ENCODE results near the gene BANK1. TPM values are rescaled to one million over a fixed set of nuclear protein-coding genes. Genes with fewer than 3 reads are reported as not detected.

The BANK1 gene
- total and polyA plus RNA-seq, 2 donors (not counting 1 experiment from before 2014, with no cell fraction given): 353 to 354 TPM

DNA sequence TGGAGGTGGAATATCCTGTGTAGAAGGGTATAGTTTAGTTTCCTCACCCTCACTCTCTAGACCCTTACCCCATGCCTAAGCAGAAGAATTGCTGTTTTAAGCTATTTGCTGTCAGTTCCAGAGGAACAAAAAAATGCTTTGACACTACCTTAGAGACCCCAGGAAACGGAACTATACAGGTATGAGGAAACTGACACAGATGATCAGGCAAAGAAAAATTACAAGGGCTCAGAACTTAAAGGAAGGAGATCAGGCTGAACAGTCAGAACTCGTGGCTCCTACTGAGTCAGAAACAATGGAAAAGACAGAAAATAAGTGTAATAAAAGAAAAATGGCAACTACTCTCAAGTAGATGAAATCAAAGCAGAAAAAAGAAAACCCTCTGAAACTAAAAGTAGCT is 65.6 kb downstream of the BANK1 start:
- Mint-ChIP-seq H3K4me3 (peak overlapping the region; percentile 54), H3K27me3 (no peaks in the 10 kb centered on the region), H3K27ac (peak overlapping the region; percentile 83), H3K4me1 (peaks cover 82% of the 10 kb centered on the region), H3K9me3 (ENCODE audit: insufficient read depth) (no peaks in the 10 kb centered on the region)
- Histone ChIP-seq H4K20me1 (ENCODE audit: control insufficient read depth, insufficient read depth, low read length, poor library complexity, severe bottlenecking) (no peaks in the 10 kb centered on the region), H3K27me3 (replicated peaks in 1 of 4; ENCODE audit: control extremely low read depth in 1 of 4, control insufficient read depth in 3 of 4, insufficient read depth in 4 of 4, low read length in 3 of 4) (no peaks in the 10 kb centered on the region), H3K9ac (ENCODE audit: low read length) (peak overlapping the region; percentile 24), H3K9me3 (ENCODE audit: control extremely low read depth in 1 of 3, control insufficient read depth in 2 of 3, insufficient read depth in 1 of 3, low read length in 2 of 3) (peaks cover 0 to 7% (median 0%) of the 10 kb centered on the region in 3 donors), H3K4me3 (ENCODE audit: control extremely low read depth in 1 of 5, extremely low read depth in 1 of 5, insufficient read depth in 1 of 5, low read depth in 2 of 5, low read length in 4 of 5) (peak overlapping the region in 1 of 5 experiments; percentile 17), H3K4me2 (replicated peaks; ENCODE audit: low read depth, low read length, poor library complexity, severe bottlenecking) (peak overlapping the region; percentile 55), H2AFZ (ENCODE audit: insufficient read depth, low read depth, low read length, poor library complexity, severe bottlenecking) (no peak overlapping the region), H3K4me1 (ENCODE audit: control insufficient read depth in 2 of 2, insufficient read depth in 2 of 2, low read length in 2 of 2) (peaks cover 76 to 91% of the 10 kb centered on the region in 2 donors), H3K27ac (ENCODE audit: low read length in 2 of 2) (peak overlapping the region; percentile 64 to 84), H3K79me2 (ENCODE audit: control insufficient read depth, insufficient read depth, low read length) (peaks cover 96% of the 10 kb centered on the region), H3K36me3 (replicated peaks in 1 of 2; ENCODE audit: control extremely low read depth in 1 of 2, control insufficient read depth in 1 of 2, extremely low read depth in 1 of 2, insufficient read depth in 2 of 2, low read length in 1 of 2) (peaks cover 8 to 79% of the 10 kb centered on the region in 2 experiments)
- TF ChIP-seq EZH2 (IDR thresholded peaks at IDR 0.05; ENCODE audit: borderline replicate concordance, insufficient read depth, low read depth, low read length, poor library complexity, severe bottlenecking): no peak
- TF ChIP-seq, protein P1, sequence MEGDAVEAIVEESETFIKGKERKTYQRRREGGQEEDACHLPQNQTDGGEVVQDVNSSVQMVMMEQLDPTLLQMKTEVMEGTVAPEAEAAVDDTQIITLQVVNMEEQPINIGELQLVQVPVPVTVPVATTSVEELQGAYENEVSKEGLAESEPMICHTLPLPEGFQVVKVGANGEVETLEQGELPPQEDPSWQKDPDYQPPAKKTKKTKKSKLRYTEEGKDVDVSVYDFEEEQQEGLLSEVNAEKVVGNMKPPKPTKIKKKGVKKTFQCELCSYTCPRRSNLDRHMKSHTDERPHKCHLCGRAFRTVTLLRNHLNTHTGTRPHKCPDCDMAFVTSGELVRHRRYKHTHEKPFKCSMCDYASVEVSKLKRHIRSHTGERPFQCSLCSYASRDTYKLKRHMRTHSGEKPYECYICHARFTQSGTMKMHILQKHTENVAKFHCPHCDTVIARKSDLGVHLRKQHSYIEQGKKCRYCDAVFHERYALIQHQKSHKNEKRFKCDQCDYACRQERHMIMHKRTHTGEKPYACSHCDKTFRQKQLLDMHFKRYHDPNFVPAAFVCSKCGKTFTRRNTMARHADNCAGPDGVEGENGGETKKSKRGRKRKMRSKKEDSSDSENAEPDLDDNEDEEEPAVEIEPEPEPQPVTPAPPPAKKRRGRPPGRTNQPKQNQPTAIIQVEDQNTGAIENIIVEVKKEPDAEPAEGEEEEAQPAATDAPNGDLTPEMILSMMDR (IDR thresholded peaks at IDR 0.05): no peak
- DNase-seq: peak; percentile 39
- 0% methylated on average over 1 of the region's 2 CpGs for WGBS (ENCODE audit: insufficient coverage)
- POLR2A ChIA-PET: interaction anchor here (1.6 kb wide), 1 partner anchor 40 kb away, joined by 3 read pairs; no protein-coding TSS in a partner anchor
- CTCF ChIA-PET: interaction anchor here (1.2 kb wide), 2 partner anchors 8 to 49 kb away, joined by 3 read pairs; no protein-coding TSS in a partner anchor
- intact Hi-C loops (cut with micrococcal nuclease): no loop called here
- ATAC-seq (ENCODE audit: low read depth): peak; percentile 36

DNA sequence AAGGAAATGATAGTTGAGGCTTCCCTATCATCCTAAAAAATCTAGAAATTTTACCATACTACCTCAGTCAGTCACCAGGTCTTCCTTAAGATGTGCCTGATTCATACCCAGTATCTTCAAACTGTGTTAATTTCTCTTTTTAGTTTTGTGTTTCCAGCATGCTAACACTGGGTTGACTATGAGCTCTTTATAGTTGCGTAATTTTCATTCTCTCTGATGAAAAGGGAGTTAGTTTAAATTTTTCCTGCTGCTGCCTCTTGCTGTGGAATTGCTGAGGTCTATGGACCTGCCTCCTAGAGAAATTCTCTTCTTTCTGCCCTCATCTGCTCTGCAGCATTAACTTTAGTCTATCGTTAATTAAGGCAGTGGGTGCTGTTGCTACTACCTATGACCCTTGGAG is 66.6 kb downstream of the BANK1 start:
- Mint-ChIP-seq H3K4me1 (peaks cover 82% of the 10 kb centered on the region), H3K27ac (peak overlapping the region; percentile 83), H3K27me3 (no peaks in the 10 kb centered on the region), H3K4me3 (peak overlapping the region; percentile 27), H3K9me3 (ENCODE audit: insufficient read depth) (no peaks in the 10 kb centered on the region)
- Histone ChIP-seq H4K20me1 (ENCODE audit: control insufficient read depth, insufficient read depth, low read length, poor library complexity, severe bottlenecking) (no peaks in the 10 kb centered on the region), H3K27me3 (replicated peaks in 1 of 4; ENCODE audit: control extremely low read depth in 1 of 4, control insufficient read depth in 3 of 4, insufficient read depth in 4 of 4, low read length in 3 of 4) (no peaks in the 10 kb centered on the region), H3K4me3 (ENCODE audit: control extremely low read depth in 1 of 5, extremely low read depth in 1 of 5, insufficient read depth in 1 of 5, low read depth in 2 of 5, low read length in 4 of 5) (peak overlapping the region in 1 of 5 experiments; percentile 17), H3K79me2 (ENCODE audit: control insufficient read depth, insufficient read depth, low read length) (peaks cover 97% of the 10 kb centered on the region), H3K9me3 (ENCODE audit: control extremely low read depth in 1 of 3, control insufficient read depth in 2 of 3, insufficient read depth in 1 of 3, low read length in 2 of 3) (peaks cover 0 to 7% (median 0%) of the 10 kb centered on the region in 3 donors), H2AFZ (ENCODE audit: insufficient read depth, low read depth, low read length, poor library complexity, severe bottlenecking) (no peak overlapping the region), H3K9ac (ENCODE audit: low read length) (peak overlapping the region; percentile 4), H3K27ac (ENCODE audit: low read length in 2 of 2) (peak overlapping the region; percentile 64 to 84), H3K4me2 (replicated peaks; ENCODE audit: low read depth, low read length, poor library complexity, severe bottlenecking) (peak overlapping the region; percentile 55), H3K4me1 (ENCODE audit: control insufficient read depth in 2 of 2, insufficient read depth in 2 of 2, low read length in 2 of 2) (peaks cover 73 to 92% of the 10 kb centered on the region in 2 donors), H3K36me3 (replicated peaks in 1 of 2; ENCODE audit: control extremely low read depth in 1 of 2, control insufficient read depth in 1 of 2, extremely low read depth in 1 of 2, insufficient read depth in 2 of 2, low read length in 1 of 2) (peaks cover 8 to 79% of the 10 kb centered on the region in 2 experiments)
- ATAC-seq (ENCODE audit: low read depth): no peak
- TF ChIP-seq, protein P1 (IDR thresholded peaks at IDR 0.05): no peak
- no peak for TF ChIP-seq EZH2 (IDR thresholded peaks at IDR 0.05; ENCODE audit: borderline replicate concordance, insufficient read depth, low read depth, low read length, poor library complexity, severe bottlenecking)
- WGBS (ENCODE audit: insufficient coverage): 96% methylated on average over 2 of the region's 2 CpGs
- ChIA-PET POLR2A (interaction anchor here (1.1 kb wide), 1 partner anchor 33 kb away, joined by 3 read pairs; no protein-coding TSS in a partner anchor), CTCF (interaction anchor here (1.2 kb wide), 2 partner anchors 9 to 50 kb away, joined by 3 read pairs; no protein-coding TSS in a partner anchor)
- intact Hi-C loops (cut with micrococcal nuclease): no loop called here
- no peak for DNase-seq

All from B cell (primary cell).